Smooth muscle cell (in vitro differentiated cells): ENCODE measurements around the gene BICRA. TPM values are rescaled to one million over a fixed set of nuclear protein-coding genes. Genes with fewer than 3 reads are reported as not detected.

ENCODE experiments used
- DNase-seq: peaks from one replicate; lab custom pipeline; 2025; ENCODE audit not compliant: unreplicated experiment; lab: John Stamatoyannopoulos, UW
- H2AFZ ChIP-seq: fragments of 200-600 bp; sonication (generic); 2 replicates; pipeline ENCODE4 v1.6.0; 2016; ENCODE audit warnings: antibody characterized with exemption, low read depth, mild to moderate bottlenecking
- H3F3A ChIP-seq: fragments of 200-600 bp; sonication (generic); 2 replicates; pipeline ENCODE4 v1.6.0; 2017; ENCODE audit warnings: antibody characterized with exemption, low read depth
- H3K27ac ChIP-seq: fragments of 200-600 bp; sonication (generic); 2 replicates; pipeline ENCODE4 v1.5.1; 2016; ENCODE audit warnings: low read depth, mild to moderate bottlenecking
- H3K27me3 ChIP-seq: fragments of 200-600 bp; sonication (generic); 2 replicates; pipeline ENCODE4 v1.6.1; 2016; ENCODE audit warnings: low read depth, mild to moderate bottlenecking
- H3K36me3 ChIP-seq: fragments of 200-600 bp; sonication (generic); 2 replicates; pipeline ENCODE4 v1.5.1; 2016; ENCODE audit warnings: low read depth
- H3K4me1 ChIP-seq: fragments of 200-600 bp; sonication (generic); 2 replicates; pipeline ENCODE4 v1.5.1; 2016; ENCODE audit warnings: low read depth
- H3K4me2 ChIP-seq: fragments of 200-600 bp; sonication (generic); 2 replicates; pipeline ENCODE4 v1.6.0; 2016; ENCODE audit warnings: mild to moderate bottlenecking
- H3K4me3 ChIP-seq: fragments of 200-600 bp; sonication (generic); 2 replicates; pipeline ENCODE4 v1.5.1; 2016; ENCODE audit warnings: mild to moderate bottlenecking
- H3K79me2 ChIP-seq: fragments of 200-600 bp; sonication (generic); 2 replicates; pipeline ENCODE4 v1.6.0; 2016; ENCODE audit warnings: low read depth, mild to moderate bottlenecking
- H3K9ac ChIP-seq: fragments of 200-600 bp; sonication (generic); 2 replicates; pipeline ENCODE4 v1.6.0; 2016; ENCODE audit warnings: low read depth
- H3K9me3 ChIP-seq: fragments of 200-600 bp; sonication (generic); replicated peaks from 2 replicates; pipeline ENCODE4 v1.5.1; 2016; ENCODE audit warnings: low read depth
- H4K20me1 ChIP-seq: fragments of 200-600 bp; sonication (generic); 2 replicates; pipeline ENCODE4 v1.6.0; 2016; ENCODE audit warnings: low read depth
- WGBS: methylation state at CpG from one replicate; pipeline ENCODE4 v1.1.7; 2016; ENCODE audit warnings: low lambda C conversion rate; 5-methylcytosine and 5-hydroxymethylcytosine counted together
- polyA plus RNA-seq: library from polyadenylated mRNA; unstranded; fragments of >200 nt; fragmentation: Nextera tagmentation; extraction: Ambion mirVana; gene quantifications from 2 replicates; pipeline ENCODE4 v1.2.1, GENCODE V29; 2016
- total RNA-seq: library from RNA; depleted of rRNA; stranded (reverse); fragments of >200 nt; gene quantifications from 2 replicates; pipeline ENCODE4 v1.2.3, GENCODE V29; 2014
- TF ChIP-seq, protein P1 (sequence below): fragments of 200-600 bp; sonication (generic); IDR thresholded peaks from 2 replicates; pipeline ENCODE4 v1.5.1; 2017; ENCODE audit warnings: borderline replicate concordance, mild to moderate bottlenecking, antibody characterized with exemption; ENCODE audit not compliant: insufficient read depth, poor library complexity, severe bottlenecking

Gene BICRA
- total and polyA plus RNA-seq, 2 experiments from 2014 or later: 3.6 to 10.0 TPM

DNA sequence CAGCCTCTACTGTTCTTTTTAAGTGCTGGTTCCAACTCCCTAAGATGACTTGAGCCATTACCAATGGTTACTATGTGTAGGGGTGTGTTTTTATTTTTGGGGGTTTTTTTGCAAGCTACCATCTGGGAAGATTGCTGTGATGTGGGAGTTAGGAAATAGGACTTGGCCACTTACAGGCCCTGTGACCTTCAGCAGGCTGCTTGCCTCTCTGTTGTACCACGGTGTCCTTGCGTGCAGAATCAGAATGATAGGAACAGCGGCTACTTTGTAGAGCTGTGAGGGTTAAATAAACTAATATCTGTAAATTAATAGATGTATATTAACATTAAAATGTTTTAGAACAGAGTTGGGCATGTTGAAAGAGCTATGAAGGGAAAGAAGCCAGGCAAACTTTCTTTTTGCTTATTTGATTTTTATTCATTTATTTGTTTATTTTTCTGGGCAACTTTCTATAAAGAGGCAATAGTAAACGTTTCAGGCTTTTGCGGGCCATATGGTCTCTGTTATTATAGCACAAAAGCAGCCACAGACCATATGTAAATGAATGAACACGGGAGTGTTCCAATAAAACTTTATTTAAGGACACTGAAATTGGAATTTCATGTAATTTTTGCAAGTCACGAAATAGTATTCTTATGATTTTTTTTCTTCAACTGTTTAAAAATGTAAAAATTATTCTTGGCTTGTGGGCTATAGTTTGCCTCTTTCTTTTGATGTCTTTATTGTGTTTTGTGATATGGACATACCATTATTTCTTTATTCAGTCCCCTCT is 77.9 kb downstream of the BICRA start:
- Histone ChIP-seq H3K9me3 (no peaks in the 10 kb centered on the region), H3K9ac (no peak overlapping the region), H3K4me3 (no peak overlapping the region), H3K4me2 (no peak overlapping the region), H3K36me3 (peaks cover 3% of the 10 kb centered on the region), H3K4me1 (no peaks in the 10 kb centered on the region), H4K20me1 (peaks cover 76% of the 10 kb centered on the region), H3F3A (no peaks in the 10 kb centered on the region), H3K27ac (no peak overlapping the region), H3K79me2 (peaks cover 8% of the 10 kb centered on the region), H3K27me3 (no peaks in the 10 kb centered on the region), H2AFZ (no peak overlapping the region)
- TF ChIP-seq, protein P1, sequence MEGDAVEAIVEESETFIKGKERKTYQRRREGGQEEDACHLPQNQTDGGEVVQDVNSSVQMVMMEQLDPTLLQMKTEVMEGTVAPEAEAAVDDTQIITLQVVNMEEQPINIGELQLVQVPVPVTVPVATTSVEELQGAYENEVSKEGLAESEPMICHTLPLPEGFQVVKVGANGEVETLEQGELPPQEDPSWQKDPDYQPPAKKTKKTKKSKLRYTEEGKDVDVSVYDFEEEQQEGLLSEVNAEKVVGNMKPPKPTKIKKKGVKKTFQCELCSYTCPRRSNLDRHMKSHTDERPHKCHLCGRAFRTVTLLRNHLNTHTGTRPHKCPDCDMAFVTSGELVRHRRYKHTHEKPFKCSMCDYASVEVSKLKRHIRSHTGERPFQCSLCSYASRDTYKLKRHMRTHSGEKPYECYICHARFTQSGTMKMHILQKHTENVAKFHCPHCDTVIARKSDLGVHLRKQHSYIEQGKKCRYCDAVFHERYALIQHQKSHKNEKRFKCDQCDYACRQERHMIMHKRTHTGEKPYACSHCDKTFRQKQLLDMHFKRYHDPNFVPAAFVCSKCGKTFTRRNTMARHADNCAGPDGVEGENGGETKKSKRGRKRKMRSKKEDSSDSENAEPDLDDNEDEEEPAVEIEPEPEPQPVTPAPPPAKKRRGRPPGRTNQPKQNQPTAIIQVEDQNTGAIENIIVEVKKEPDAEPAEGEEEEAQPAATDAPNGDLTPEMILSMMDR: no peak
- DNase-seq: no peak
- WGBS: 95% methylated on average over 7 of the region's 7 CpGs

DNA sequence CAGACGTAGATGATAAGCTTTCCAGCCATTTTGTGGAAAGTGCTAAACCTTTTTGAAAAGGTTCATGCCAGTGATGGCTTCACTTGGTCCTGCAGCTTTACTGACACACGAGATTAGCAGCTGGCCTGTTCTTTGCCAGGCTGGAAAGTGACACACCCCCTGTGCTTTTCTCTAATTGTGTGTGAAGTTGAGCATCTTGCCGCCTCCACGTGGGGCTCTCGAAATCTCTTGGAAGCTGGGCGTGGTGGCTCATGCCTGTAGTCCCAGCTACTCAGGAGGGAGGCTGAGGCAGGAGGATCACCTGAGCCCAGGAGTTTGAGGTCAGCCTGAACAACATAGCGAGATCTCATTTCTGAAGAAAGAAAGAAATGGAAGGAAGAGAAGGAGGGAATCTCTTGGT is 79.0 kb downstream of the BICRA start:
- H3K27me3 ChIP-seq: no peaks in the 10 kb centered on the region
- no peaks in the 10 kb centered on the region for H3F3A ChIP-seq
- no peak overlapping the region for H3K4me3 ChIP-seq
- H3K9ac ChIP-seq: no peak overlapping the region
- no peaks in the 10 kb centered on the region for H3K4me1 ChIP-seq
- no peak overlapping the region for H3K4me2 ChIP-seq
- H2AFZ ChIP-seq: no peak overlapping the region
- H4K20me1 ChIP-seq: peaks cover 82% of the 10 kb centered on the region
- H3K36me3 ChIP-seq: no peaks in the 10 kb centered on the region
- H3K27ac ChIP-seq: no peak overlapping the region
- 95% methylated on average over 7 of the region's 7 CpGs for WGBS
- H3K79me2 ChIP-seq: peaks cover 8% of the 10 kb centered on the region
- no peak for DNase-seq
- no peaks in the 10 kb centered on the region for H3K9me3 ChIP-seq
- TF ChIP-seq, protein P1: no peak

DNA sequence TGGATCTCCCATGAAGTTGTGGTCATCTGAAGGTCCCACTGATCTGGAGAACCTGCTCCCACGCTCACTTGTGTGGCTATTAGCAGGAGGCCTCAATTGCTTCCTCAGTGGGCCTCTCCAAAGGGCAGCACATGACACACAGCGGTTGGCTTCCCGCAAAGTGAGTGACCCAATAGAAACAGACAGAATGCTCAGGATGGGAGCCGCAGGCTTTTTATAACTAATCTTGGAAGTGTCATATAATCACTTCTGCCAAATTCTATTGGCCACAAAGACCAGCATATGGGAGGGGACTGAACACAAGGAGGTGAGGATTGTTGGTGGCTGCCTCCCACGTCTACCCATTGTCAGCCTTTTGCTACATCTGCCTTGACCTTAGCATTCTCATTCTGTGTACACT is 82.2 kb downstream of the BICRA start:
- peaks cover 62% of the 10 kb centered on the region for H4K20me1 ChIP-seq
- no peak overlapping the region for H3K9ac ChIP-seq

More for the DNA sequence above, 82.2 kb downstream of the BICRA start:
- H3F3A ChIP-seq: no peaks in the 10 kb centered on the region
- no peaks in the 10 kb centered on the region for H3K4me1 ChIP-seq
- no peak overlapping the region for H3K4me3 ChIP-seq
- WGBS: 97% methylated on average over 5 of the region's 5 CpGs
- TF ChIP-seq, protein P1: no peak
- H3K27ac ChIP-seq: no peak overlapping the region
- no peak overlapping the region for H3K4me2 ChIP-seq
- no peaks in the 10 kb centered on the region for H3K36me3 ChIP-seq
- no peaks in the 10 kb centered on the region for H3K27me3 ChIP-seq
- H3K9me3 ChIP-seq: no peaks in the 10 kb centered on the region
- H3K79me2 ChIP-seq: peaks cover 8% of the 10 kb centered on the region
- no peak for DNase-seq
- H2AFZ ChIP-seq: no peak overlapping the region
